Naive B cell (primary cell): ENCODE measurements around the gene SRSF4. TPM values are rescaled to one million over a fixed set of nuclear protein-coding genes. Genes with fewer than 3 reads are reported as not detected.
A peak's percentile ranks its signal among the peaks of the same experiment; 100 is the strongest.
"Not testable (repeated sequence)": the region's sequence is repeated elsewhere in the genome, so short reads cannot be mapped to it uniquely, and the experiment has no call there.

Experiments
- ATAC-seq, 2 donors: fragments of 150-1000 bp; cut with Tn5 transposase; 2 replicates each; pipeline ENCODE4 v1.10.0; 2021; ENCODE audit warnings: low read depth in 2 of 2, mild to moderate bottlenecking in 2 of 2, moderate library complexity in 2 of 2
- DNase-seq: peaks from one replicate; pipeline ENCODE4 v3.0.0; 2022
- H3K27ac Mint-ChIP-seq, 6 donors: one replicate each; pipeline ENCODE4 v1.8.0; 2020 to 2022; ENCODE audit warnings: mild to moderate bottlenecking in 6 of 6, mixed read lengths in 6 of 6, moderate library complexity in 5 of 6, inconsistent platforms in 2 of 6
- H3K27me3 Mint-ChIP-seq, 3 donors: one replicate each; pipeline ENCODE4 v1.8.0; 2021 to 2022; ENCODE audit warnings: mixed read lengths in 3 of 3, mild to moderate bottlenecking in 1 of 3
- H3K36me3 Mint-ChIP-seq, 2 donors: one replicate each; pipeline ENCODE4 v1.8.0; 2020 to 2022; ENCODE audit warnings: mixed read lengths in 2 of 2, inconsistent platforms in 1 of 2, mild to moderate bottlenecking in 1 of 2
- H3K4me1 Mint-ChIP-seq, 3 donors: one replicate each; pipeline ENCODE4 v1.8.0; 2020 to 2022; ENCODE audit warnings: mixed read lengths in 3 of 3, inconsistent platforms in 1 of 3, mild to moderate bottlenecking in 1 of 3, moderate library complexity in 1 of 3
- H3K4me3 Mint-ChIP-seq, 8 donors: one replicate each; pipeline ENCODE4 v1.8.0; 2020 to 2022; ENCODE audit warnings: mild to moderate bottlenecking in 8 of 8, mixed read lengths in 8 of 8, moderate library complexity in 8 of 8, inconsistent platforms in 2 of 8
- H3K9me3 Mint-ChIP-seq, 7 donors: one replicate each; pipeline ENCODE4 v1.8.0; 2020 to 2022; ENCODE audit warnings: mixed read lengths in 7 of 7, mild to moderate bottlenecking in 5 of 7, inconsistent platforms in 2 of 7, moderate library complexity in 1 of 7
- polyA plus RNA-seq, 6 donors: library from polyadenylated mRNA; unstranded; fragments of 300-500 nt; fragmentation: Illumina TruSeq; gene quantifications; one replicate each; pipeline ENCODE4 v1.2.3, GENCODE V29; 2021; ENCODE audit warnings: low read depth in 6 of 6

Gene SRSF4
- polyA plus RNA-seq, 6 donors from 2014 or later: 34.7 to 90.6 (median 68.5) TPM

DNA sequence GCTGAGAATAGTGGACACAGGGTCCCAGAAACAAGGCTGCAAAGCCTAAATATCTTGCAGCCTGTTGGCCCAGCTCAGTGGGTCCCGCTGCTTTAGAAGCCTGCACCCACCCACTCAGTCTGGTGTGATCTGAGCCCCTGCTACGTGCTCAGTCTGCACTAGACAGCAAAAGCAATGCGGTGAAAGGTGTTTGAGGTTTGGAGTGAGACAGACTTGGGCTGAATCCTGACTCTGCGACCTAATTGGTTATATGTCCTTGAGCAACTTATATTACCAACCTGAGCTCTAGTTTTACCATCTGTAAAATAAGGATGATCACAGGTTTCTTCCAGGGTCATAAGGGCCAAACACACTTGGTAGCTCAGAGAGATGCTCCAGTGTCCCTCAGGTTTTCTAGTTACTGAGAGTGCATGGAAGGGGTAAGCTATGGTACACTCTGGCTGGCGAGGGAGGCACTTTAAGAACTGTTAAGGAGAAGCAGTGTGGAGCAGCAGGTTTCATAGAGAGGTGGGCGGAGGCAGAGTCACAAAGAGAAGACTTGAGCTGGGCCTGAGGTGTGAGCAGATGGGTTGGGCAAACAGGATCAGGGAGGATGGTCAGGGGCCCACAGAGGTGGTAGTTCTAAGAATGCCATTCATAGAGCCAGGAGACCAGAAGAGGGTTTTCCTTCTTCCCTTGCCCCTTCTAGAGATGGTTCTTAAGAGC, 68.1 kb downstream of the SRSF4 start:
- Mint-ChIP-seq H3K36me3 (peaks cover 40 to 43% of the 10 kb centered on the region in 2 donors), H3K9me3 (no peaks in the 10 kb centered on the region), H3K27ac (peak overlapping the region in 1 of 6 donors; percentile 54), H3K4me3 (no peak overlapping the region), H3K4me1 (no peaks in the 10 kb centered on the region), H3K27me3 (no peaks in the 10 kb centered on the region)
- DNase-seq (no peak), ATAC-seq (no peak)

- no peak for DNase-seq
- no peaks in the 10 kb centered on the region for H3K9me3 Mint-ChIP-seq
- H3K36me3 Mint-ChIP-seq: peaks cover 36 to 39% of the 10 kb centered on the region in 2 donors
- no peaks in the 10 kb centered on the region for H3K27me3 Mint-ChIP-seq
- H3K27ac Mint-ChIP-seq: peak overlapping the region in 2 of 6 donors; percentile 44 to 52
- H3K4me1 Mint-ChIP-seq: no peaks in the 10 kb centered on the region
- no peak overlapping the region for H3K4me3 Mint-ChIP-seq
- no peak for ATAC-seq
These were observed 68.8 kb downstream of the SRSF4 start for GRCh38 chr1:29112705-29113412.

DNA sequence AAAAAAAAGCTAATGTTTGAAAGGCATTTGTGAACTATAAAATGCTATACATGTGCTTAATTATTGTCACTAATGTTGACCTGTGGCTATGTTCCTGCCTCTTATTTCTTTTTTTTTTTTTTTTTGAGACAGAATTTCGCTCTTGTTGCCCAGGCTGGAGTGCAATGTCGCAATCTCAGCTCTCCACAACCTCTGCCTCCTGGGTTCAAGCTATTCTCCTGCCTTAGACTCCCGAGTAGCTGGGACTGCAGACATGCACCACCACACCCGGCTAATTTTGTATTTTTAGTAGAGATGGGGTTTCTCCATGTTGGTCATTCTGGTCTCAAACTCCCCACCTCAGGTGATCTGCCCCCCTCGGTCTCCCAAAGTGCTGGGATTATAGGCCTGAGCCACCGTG, 73.7 kb downstream of the SRSF4 start:
- not testable (repeated sequence) for H3K27ac Mint-ChIP-seq, H3K4me1 Mint-ChIP-seq, H3K4me3 Mint-ChIP-seq, H3K9me3 Mint-ChIP-seq, ATAC-seq, H3K27me3 Mint-ChIP-seq, DNase-seq
- H3K36me3 Mint-ChIP-seq: peaks cover 12 to 18% of the 10 kb centered on the region in 2 donors

DNA sequence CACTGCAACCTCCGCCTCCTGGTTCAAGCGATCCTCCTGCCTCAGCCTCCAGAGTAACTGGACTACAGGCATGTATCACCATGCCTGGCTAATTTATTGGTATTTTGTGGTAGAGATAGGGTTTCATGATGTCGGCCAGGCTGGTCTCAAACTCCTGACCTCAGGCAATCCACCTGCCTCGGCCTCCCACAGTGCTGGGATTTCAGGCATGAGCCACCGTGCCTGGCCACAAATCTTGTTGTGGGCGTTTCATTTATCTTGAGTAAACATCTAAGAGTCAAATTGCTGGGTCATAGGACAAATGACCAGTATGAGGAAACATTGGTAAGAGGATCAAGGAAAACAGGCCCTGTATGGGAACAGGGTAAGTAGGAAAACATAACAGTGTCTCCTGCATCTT, 75.9 kb downstream of the SRSF4 start:
- no peaks in the 10 kb centered on the region for H3K4me1 Mint-ChIP-seq
- no peak overlapping the region for H3K4me3 Mint-ChIP-seq
- ATAC-seq (no peak), DNase-seq (no peak)
- no peaks in the 10 kb centered on the region for H3K27me3 Mint-ChIP-seq
- H3K9me3 Mint-ChIP-seq: no peaks in the 10 kb centered on the region
- H3K27ac Mint-ChIP-seq: no peak overlapping the region
- peaks cover 10 to 17% of the 10 kb centered on the region in 2 donors for H3K36me3 Mint-ChIP-seq

DNA sequence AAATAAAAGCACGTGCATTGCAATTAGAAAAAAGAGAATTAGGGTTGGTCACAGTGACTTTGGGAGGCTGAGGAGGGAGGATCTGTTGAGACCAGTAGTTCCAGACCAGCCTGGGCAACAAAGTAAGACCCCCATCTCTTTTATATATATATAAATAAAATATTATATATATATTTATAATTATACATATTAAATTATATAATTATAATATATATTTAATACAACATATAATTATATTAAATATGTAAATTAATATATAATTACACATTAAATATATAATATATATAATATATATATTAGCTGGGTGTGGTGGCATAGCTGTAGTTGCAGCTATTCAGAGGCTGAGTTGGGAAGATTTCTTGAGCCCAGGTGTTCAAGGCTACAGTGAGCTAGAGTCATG, 81.2 kb downstream of the SRSF4 start:
- H3K4me3 Mint-ChIP-seq: no peak overlapping the region
- no peaks in the 10 kb centered on the region for H3K9me3 Mint-ChIP-seq
- ATAC-seq: no peak
- H3K4me1 Mint-ChIP-seq: no peaks in the 10 kb centered on the region
- H3K36me3 Mint-ChIP-seq: peaks cover 27 to 35% of the 10 kb centered on the region in 2 donors
- no peak overlapping the region for H3K27ac Mint-ChIP-seq
- H3K27me3 Mint-ChIP-seq: no peaks in the 10 kb centered on the region
- no peak for DNase-seq

- Mint-ChIP-seq H3K9me3 (no peaks in the 10 kb centered on the region), H3K27me3 (no peaks in the 10 kb centered on the region), H3K27ac (no peak overlapping the region), H3K4me1 (no peaks in the 10 kb centered on the region), H3K36me3 (peaks cover 27 to 35% of the 10 kb centered on the region in 2 donors), H3K4me3 (peak overlapping the region in 1 of 8 donors; percentile 25)
- ATAC-seq: no peak
- DNase-seq: no peak
These were observed 82.4 kb downstream of the SRSF4 start for GRCh38 chr1:29099286-29099685.

Other genes starting within 250 kb of the SRSF4 start
- not detected for gene TMEM200B, start 58.0 kb downstream of the SRSF4 start, polyA plus RNA-seq
- 10 to 100 TPM in 5 of 6 donors, 1 to 10 TPM in 1; 9.6 to 16.9 (median 13.6) TPM for gene MECR, start 49.0 kb upstream of the SRSF4 start, polyA plus RNA-seq
- not detected for gene PTPRU, start 54.6 kb upstream of the SRSF4 start, polyA plus RNA-seq